IMR-90 (cell line): ENCODE data around the gene PPOX. TPM values are rescaled to one million over a fixed set of nuclear protein-coding genes. Genes with fewer than 3 reads are reported as not detected.
A peak's percentile ranks its signal among the peaks of the same experiment; 100 is the strongest.

Experiments
- ATAC-seq: fragments of 200-7000 bp; cut with Tn5 transposase; 2 replicates; pipeline ENCODE4 v1.9.1; 2020; ENCODE audit warnings: low read depth, mild to moderate bottlenecking, moderate library complexity
- BruUV-seq: library from RNA; stranded (reverse); fragments of 400-500 nt; replicated peaks from 2 replicates; lab custom pipeline; 2021; lab: Mats Ljungman, UMichigan
- CTCF ChIA-PET: fragments of 300-600 bp; formaldehyde crosslinking; extraction: SDS; loops from one replicate; lab custom pipeline; 2021; ENCODE audit warnings: antibody characterized with exemption; lab: Yijun Ruan, JAX
- POLR2A ChIA-PET: fragments of 300-600 bp; sonication (Branson Sonifier 250); formaldehyde crosslinking; loops from one replicate; lab custom pipeline; 2022; ENCODE audit warnings: antibody characterized with exemption; ENCODE audit not compliant: unreplicated experiment; lab: Charles Lee
- DNase-seq: peaks from one replicate; pipeline ENCODE4 v3.0.0; 2013
- H2AFZ ChIP-seq: replicated peaks from 2 replicates; pipeline ENCODE3; 2013; ENCODE audit warnings: low read length, mild to moderate bottlenecking; ENCODE audit not compliant: poor library complexity
- H2AK5ac ChIP-seq: 2 replicates; pipeline ENCODE4 v1.6.1; 2013; ENCODE audit warnings: low read depth, low read length, inconsistent platforms
- H2AK9ac ChIP-seq: replicated peaks from 2 replicates; pipeline ENCODE3; 2013; ENCODE audit warnings: mild to moderate bottlenecking, low read depth, low read length, moderate library complexity; ENCODE audit not compliant: poor library complexity
- H2BK120ac ChIP-seq: 2 replicates; pipeline ENCODE4 v1.6.1; 2013; ENCODE audit warnings: low read depth, low read length, inconsistent platforms
- H2BK15ac ChIP-seq: 3 replicates; pipeline ENCODE4 v1.6.1; 2013; ENCODE audit warnings: low read depth, low read length, inconsistent platforms
- H2BK20ac ChIP-seq: 2 replicates; pipeline ENCODE4 v1.6.1; 2013; ENCODE audit warnings: low read depth, mild to moderate bottlenecking, inconsistent platforms, low read length, moderate library complexity
- H2BK5ac ChIP-seq: 2 replicates; pipeline ENCODE4 v1.6.1; 2013; ENCODE audit warnings: mild to moderate bottlenecking, low read depth, low read length, inconsistent platforms; ENCODE audit not compliant: poor library complexity, severe bottlenecking
- H3K14ac ChIP-seq: replicated peaks from 2 replicates; pipeline ENCODE4 v1.6.1; 2013; ENCODE audit warnings: low read depth, low read length, inconsistent platforms
- H3K18ac ChIP-seq: 2 replicates; pipeline ENCODE4 v1.6.1; 2013; ENCODE audit warnings: low read depth, low read length, control low read depth
- H3K23ac ChIP-seq: 2 replicates; pipeline ENCODE4 v1.6.1; 2013; ENCODE audit warnings: low read depth, low read length, inconsistent platforms
- H3K27ac ChIP-seq: 2 replicates; pipeline ENCODE4 v1.5.1; 2013; ENCODE audit warnings: mild to moderate bottlenecking, control low read depth, low read length; ENCODE audit not compliant: insufficient read depth
- H3K27me3 ChIP-seq: 2 replicates; pipeline ENCODE4 v1.6.1; 2013; ENCODE audit warnings: low read length; ENCODE audit not compliant: control insufficient read depth, insufficient read depth
- H3K36me3 ChIP-seq: 2 replicates; pipeline ENCODE4 v1.6.1; 2013; ENCODE audit warnings: low read length, mixed read lengths; ENCODE audit not compliant: control insufficient read depth, insufficient read depth
- H3K4ac ChIP-seq: 2 replicates; pipeline ENCODE4 v1.6.1; 2013; ENCODE audit warnings: low read depth, low read length, inconsistent platforms
- H3K4me1 ChIP-seq: 2 replicates; pipeline ENCODE4 v1.6.1; 2013; ENCODE audit warnings: low read length, mixed read lengths; ENCODE audit not compliant: control insufficient read depth, insufficient read depth
- H3K4me2 ChIP-seq: 2 replicates; pipeline ENCODE4 v1.6.1; 2013; ENCODE audit warnings: low read depth, mild to moderate bottlenecking, control low read depth, low read length, moderate library complexity
- H3K4me3 ChIP-seq: 2 replicates; pipeline ENCODE4 v1.5.1; 2013; ENCODE audit warnings: low read depth, mild to moderate bottlenecking, control low read depth, low read length, moderate library complexity; ENCODE audit not compliant: insufficient read depth
- H3K56ac ChIP-seq: 2 replicates; pipeline ENCODE4 v1.6.1; 2013; ENCODE audit warnings: low read length, inconsistent platforms; ENCODE audit not compliant: insufficient read depth; ENCODE audit errors: extremely low read depth
- H3K79me1 ChIP-seq, 2 experiments: 2 replicates each; pipeline ENCODE4 v1.6.1; 2013; ENCODE audit warnings: low read length in 2 of 2, inconsistent platforms in 1 of 2, low read depth in 1 of 2
- H3K9ac ChIP-seq: 2 replicates; pipeline ENCODE4 v1.6.1; 2013; ENCODE audit warnings: low read depth, low read length, control low read depth
- H3K9me1 ChIP-seq: 2 replicates; pipeline ENCODE4 v1.6.1; 2013; ENCODE audit warnings: low read length, inconsistent platforms; ENCODE audit not compliant: insufficient read depth
- H3K9me3 ChIP-seq: 2 replicates; pipeline ENCODE4 v1.6.1; 2013; ENCODE audit warnings: low read length; ENCODE audit not compliant: control insufficient read depth, insufficient read depth
- H4K20me1 ChIP-seq: 2 replicates; pipeline ENCODE4 v1.6.1; 2013; ENCODE audit warnings: low read length, inconsistent platforms; ENCODE audit not compliant: insufficient read depth
- H4K5ac ChIP-seq: 2 replicates; pipeline ENCODE4 v1.6.1; 2013; ENCODE audit warnings: mild to moderate bottlenecking, low read depth, low read length, control low read depth
- H4K8ac ChIP-seq, 2 experiments: 2 replicates each; pipeline ENCODE4 v1.6.1; 2013; ENCODE audit warnings: low read depth in 2 of 2, low read length in 2 of 2, control low read depth in 1 of 2, inconsistent platforms in 1 of 2
- H4K91ac ChIP-seq: 2 replicates; pipeline ENCODE4 v1.6.1; 2013; ENCODE audit warnings: low read depth, low read length, inconsistent platforms; ENCODE audit not compliant: insufficient read depth
- BHLHE40 ChIP-seq: fragments of 150-350 bp; IDR thresholded peaks from 2 replicates; pipeline ENCODE4 v1.6.1; 2016; ENCODE audit warnings: mild to moderate bottlenecking, low read depth, low read length
- CEBPB ChIP-seq: IDR thresholded peaks from 2 replicates; pipeline ENCODE4 v1.6.1; 2012; ENCODE audit warnings: low read depth, low read length, improper control_type of control experiment
- CHD1 ChIP-seq: IDR thresholded peaks from 2 replicates; pipeline ENCODE4 v1.6.1; 2012; ENCODE audit warnings: low read depth, low read length, improper control_type of control experiment
- MAFK ChIP-seq: IDR thresholded peaks from 2 replicates; pipeline ENCODE4 v1.6.1; 2012; ENCODE audit warnings: low read depth, low read length, improper control_type of control experiment
- MAZ ChIP-seq: IDR thresholded peaks from 2 replicates; pipeline ENCODE4 v1.6.1; 2012; ENCODE audit warnings: low read depth, mild to moderate bottlenecking, low read length, improper control_type of control experiment, moderate library complexity, borderline replicate concordance
- MXI1 ChIP-seq: IDR thresholded peaks from 2 replicates; pipeline ENCODE4 v1.6.1; 2012; ENCODE audit warnings: low read depth, mild to moderate bottlenecking, low read length, moderate library complexity, borderline replicate concordance
- NFE2L2 ChIP-seq: fragments of 150-350 bp; IDR thresholded peaks from 2 replicates; pipeline ENCODE4 v1.6.1; 2016; ENCODE audit warnings: low read depth, mild to moderate bottlenecking, low read length
- POLR2A ChIP-seq: IDR thresholded peaks from 2 replicates; pipeline ENCODE4 v1.6.1; 2012; ENCODE audit warnings: mild to moderate bottlenecking, low read depth, low read length
- RAD21 ChIP-seq: IDR thresholded peaks from 2 replicates; pipeline ENCODE4 v1.6.1; 2012; ENCODE audit warnings: low read length, improper control_type of control experiment
- RCOR1 ChIP-seq: IDR thresholded peaks from 2 replicates; pipeline ENCODE4 v1.6.1; 2012; ENCODE audit warnings: mild to moderate bottlenecking, low read length, improper control_type of control experiment; ENCODE audit not compliant: insufficient replicate concordance
- RFX5 ChIP-seq: IDR thresholded peaks from 2 replicates; pipeline ENCODE4 v1.8.0; 2012; ENCODE audit warnings: low read depth, mild to moderate bottlenecking, low read length, moderate library complexity
- SMC3 ChIP-seq: fragments of 150-350 bp; IDR thresholded peaks from 2 replicates; pipeline ENCODE4 v1.6.1; 2016; ENCODE audit warnings: low read depth, mild to moderate bottlenecking, antibody characterized with exemption, low read length, moderate library complexity
- WGBS, 2 experiments: methylation state at CpG; one replicate each; pipeline versions ENCODE4 v1.1.5 to v1.1.7; 2013; ENCODE audit warnings: missing lambda C conversion rate in 2 of 2; ENCODE audit not compliant: insufficient read length in 1 of 2; ENCODE audit errors: extremely low coverage in 2 of 2; 5-methylcytosine and 5-hydroxymethylcytosine counted together
- dilution Hi-C: fragments of 300-500 bp; cut with HindIII; formaldehyde crosslinking; loops from one replicate; pipeline ENCODE4 v1.14.3; 2018; ENCODE audit warnings: low sequenced_read_pairs; ENCODE audit not compliant: unreplicated experiment
- in situ Hi-C: fragments of 300-500 bp; cut with MboI; formaldehyde crosslinking; loops from 3 replicates; pipeline ENCODE4 v1.14.3; 2019; ENCODE audit warnings: low sequenced_read_pairs, inconsistent platforms, mixed read lengths
- intact Hi-C: fragments of 100-400 bp; cut with micrococcal nuclease; formaldehyde crosslinking; loops from 2 replicates; pipeline ENCODE4 v1.10.0; 2022
- polyA plus RNA-seq, 3 experiments: library from polyadenylated mRNA; depleted of rRNA; stranded (reverse); fragments of >200 nt; gene quantifications; 2 replicates each; pipeline ENCODE4 v1.2.3, GENCODE V29; 2012; ENCODE audit warnings: low replicate concordance in 1 of 3
- total RNA-seq: library from RNA; depleted of rRNA; stranded (reverse); fragments of >200 nt; gene quantifications from 2 replicates; pipeline ENCODE4 v1.2.3, GENCODE V29; 2012
- TF ChIP-seq, protein P1 (sequence below): fragments of 150-350 bp; IDR thresholded peaks from 2 replicates; pipeline ENCODE4 v1.6.1; 2017; ENCODE audit warnings: mild to moderate bottlenecking, antibody characterized with exemption, low read length, low read depth
- TF ChIP-seq, protein P2 (sequence below): fragments of 150-350 bp; IDR thresholded peaks from 2 replicates; pipeline ENCODE4 v1.6.1; 2016; ENCODE audit warnings: low read depth, mild to moderate bottlenecking, low read length, moderate library complexity, borderline replicate concordance
- TF ChIP-seq, protein P3 (sequence below): conservative IDR thresholded peaks from 2 replicates; pipeline ENCODE4 v1.5.1; 2012; ENCODE audit warnings: mild to moderate bottlenecking, low read depth, low read length, improper control_type of control experiment

Gene PPOX
- total and polyA plus RNA-seq, 2 of the 4 experiments (the other 2 are of a cell fraction): 6.1 to 14.3 TPM

DNA sequence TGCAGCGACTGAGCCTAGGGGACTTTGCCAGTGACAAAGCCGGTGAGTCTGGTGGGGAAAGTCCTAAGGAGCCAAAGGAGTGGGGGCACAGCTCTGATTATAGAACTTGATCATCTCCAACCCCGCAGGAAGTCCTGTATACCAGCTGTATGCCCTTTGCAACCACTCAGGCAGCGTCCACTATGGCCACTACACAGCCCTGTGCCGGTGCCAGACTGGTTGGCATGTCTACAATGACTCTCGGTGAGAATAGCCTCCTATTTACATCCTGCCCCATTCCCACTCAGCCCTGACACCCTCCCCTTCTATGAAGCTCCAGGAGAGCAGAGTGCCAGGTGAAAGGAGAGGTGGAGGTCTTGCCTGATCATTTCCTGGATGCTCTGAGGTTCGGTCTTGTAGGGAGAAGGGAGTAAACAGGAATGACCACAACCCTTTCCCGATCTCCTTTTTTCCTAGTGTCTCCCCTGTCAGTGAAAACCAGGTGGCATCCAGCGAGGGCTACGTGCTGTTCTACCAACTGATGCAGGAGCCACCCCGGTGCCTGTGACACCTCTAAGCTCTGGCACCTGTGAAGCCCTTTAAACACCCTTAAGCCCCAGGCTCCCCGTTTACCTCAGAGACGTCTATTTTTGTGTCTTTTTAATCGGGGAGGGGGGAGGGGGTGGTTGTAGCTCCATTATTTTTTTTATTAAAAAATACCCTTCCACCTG, 1.2 kb upstream of the PPOX start:
- Histone ChIP-seq H3K27ac (no peak overlapping the region), H4K20me1 (no peaks in the 10 kb centered on the region), H3K4me3 (no peak overlapping the region), H2BK120ac (no peak overlapping the region), H3K23ac (no peak overlapping the region), H4K8ac (no peak overlapping the region), H3K79me1 (peaks cover 13 to 29% of the 10 kb centered on the region in 2 experiments), H3K36me3 (peaks cover 30% of the 10 kb centered on the region), H4K5ac (no peak overlapping the region), H3K27me3 (no peaks in the 10 kb centered on the region), H2AK9ac (no peak overlapping the region), H3K4me2 (peak overlapping the region; percentile 89; the same call in 1 of the 2 replicates), H3K9me3 (no peaks in the 10 kb centered on the region), H2AK5ac (no peak overlapping the region), H3K18ac (no peak overlapping the region), H3K9ac (peak overlapping the region; percentile 60; the same call in 1 of the 2 replicates), H2BK20ac (no peak overlapping the region), H2AFZ (no peak overlapping the region), H3K56ac (no peak overlapping the region), H4K91ac (no peak overlapping the region), H3K9me1 (peaks cover 9% of the 10 kb centered on the region), H3K14ac (no peak overlapping the region), H3K4me1 (peaks cover 5% of the 10 kb centered on the region), H3K4ac (no peak overlapping the region), H2BK15ac (no peak overlapping the region), H2BK5ac (no peak overlapping the region)
- 91% methylated on average over 5 of the region's 14 CpGs; no CpG with 5 or more reads in 1 of the 2 experiments for WGBS, 2 experiments
- DNase-seq: no peak
- in situ Hi-C loops: no loop called here
- dilution Hi-C loops: no loop called here
- ChIA-PET CTCF (interaction anchor here (0.6 to 2.2 kb wide), 4 partner anchors 12 to 105 kb away, joined by 3 to 5 read pairs (median 4); partner anchors contain the start of genes B4GALT3 and TOMM40L), POLR2A (no interaction called here)
- intact Hi-C loops: no loop called here
- ATAC-seq: no peak
- BruUV-seq: no TSS peak
- TF ChIP-seq, protein P1, sequence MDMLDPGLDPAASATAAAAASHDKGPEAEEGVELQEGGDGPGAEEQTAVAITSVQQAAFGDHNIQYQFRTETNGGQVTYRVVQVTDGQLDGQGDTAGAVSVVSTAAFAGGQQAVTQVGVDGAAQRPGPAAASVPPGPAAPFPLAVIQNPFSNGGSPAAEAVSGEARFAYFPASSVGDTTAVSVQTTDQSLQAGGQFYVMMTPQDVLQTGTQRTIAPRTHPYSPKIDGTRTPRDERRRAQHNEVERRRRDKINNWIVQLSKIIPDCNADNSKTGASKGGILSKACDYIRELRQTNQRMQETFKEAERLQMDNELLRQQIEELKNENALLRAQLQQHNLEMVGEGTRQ: no peak
- TF ChIP-seq MXI1 (no peak), SMC3 (no peak), RAD21 (no peak), CHD1 (no peak), RFX5 (no peak), POLR2A (no peak), MAFK (no peak), CEBPB (no peak), NFE2L2 (no peak), BHLHE40 (no peak), MAZ (no peak), RCOR1 (no peak)
- TF ChIP-seq, protein P2, sequence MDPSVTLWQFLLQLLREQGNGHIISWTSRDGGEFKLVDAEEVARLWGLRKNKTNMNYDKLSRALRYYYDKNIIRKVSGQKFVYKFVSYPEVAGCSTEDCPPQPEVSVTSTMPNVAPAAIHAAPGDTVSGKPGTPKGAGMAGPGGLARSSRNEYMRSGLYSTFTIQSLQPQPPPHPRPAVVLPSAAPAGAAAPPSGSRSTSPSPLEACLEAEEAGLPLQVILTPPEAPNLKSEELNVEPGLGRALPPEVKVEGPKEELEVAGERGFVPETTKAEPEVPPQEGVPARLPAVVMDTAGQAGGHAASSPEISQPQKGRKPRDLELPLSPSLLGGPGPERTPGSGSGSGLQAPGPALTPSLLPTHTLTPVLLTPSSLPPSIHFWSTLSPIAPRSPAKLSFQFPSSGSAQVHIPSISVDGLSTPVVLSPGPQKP: no peak
- TF ChIP-seq, protein P3, sequence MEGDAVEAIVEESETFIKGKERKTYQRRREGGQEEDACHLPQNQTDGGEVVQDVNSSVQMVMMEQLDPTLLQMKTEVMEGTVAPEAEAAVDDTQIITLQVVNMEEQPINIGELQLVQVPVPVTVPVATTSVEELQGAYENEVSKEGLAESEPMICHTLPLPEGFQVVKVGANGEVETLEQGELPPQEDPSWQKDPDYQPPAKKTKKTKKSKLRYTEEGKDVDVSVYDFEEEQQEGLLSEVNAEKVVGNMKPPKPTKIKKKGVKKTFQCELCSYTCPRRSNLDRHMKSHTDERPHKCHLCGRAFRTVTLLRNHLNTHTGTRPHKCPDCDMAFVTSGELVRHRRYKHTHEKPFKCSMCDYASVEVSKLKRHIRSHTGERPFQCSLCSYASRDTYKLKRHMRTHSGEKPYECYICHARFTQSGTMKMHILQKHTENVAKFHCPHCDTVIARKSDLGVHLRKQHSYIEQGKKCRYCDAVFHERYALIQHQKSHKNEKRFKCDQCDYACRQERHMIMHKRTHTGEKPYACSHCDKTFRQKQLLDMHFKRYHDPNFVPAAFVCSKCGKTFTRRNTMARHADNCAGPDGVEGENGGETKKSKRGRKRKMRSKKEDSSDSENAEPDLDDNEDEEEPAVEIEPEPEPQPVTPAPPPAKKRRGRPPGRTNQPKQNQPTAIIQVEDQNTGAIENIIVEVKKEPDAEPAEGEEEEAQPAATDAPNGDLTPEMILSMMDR: no peak
